T-helper 2 cell treated with Interferon-gamma antibody and Interleukin-4, amounts not matched to agents 5 μg/mL and 100 μg/mL, for 36 hours (primary cell): ENCODE measurements around the gene PTPRG.

ENCODE experiments used
- DNase-seq: peaks from one replicate; pipeline ENCODE4 v3.0.0; 2021; ENCODE audit warnings: low spot score
- H3K27ac Mint-ChIP-seq: one replicate; pipeline ENCODE4 v1.8.0; 2021; ENCODE audit warnings: mild to moderate bottlenecking, mixed read lengths
- H3K27me3 Mint-ChIP-seq: one replicate; pipeline ENCODE4 v1.8.0; 2021; ENCODE audit warnings: low read depth, mixed read lengths
- H3K36me3 Mint-ChIP-seq: one replicate; pipeline ENCODE4 v1.8.0; 2021; ENCODE audit warnings: low read depth, mixed read lengths
- H3K4me1 Mint-ChIP-seq: one replicate; pipeline ENCODE4 v1.8.0; 2021; ENCODE audit warnings: low read depth, mixed read lengths
- H3K4me3 Mint-ChIP-seq: one replicate; pipeline ENCODE4 v1.8.0; 2022; ENCODE audit warnings: mild to moderate bottlenecking, moderate library complexity, mixed read lengths
- H3K9me3 Mint-ChIP-seq: one replicate; pipeline ENCODE4 v1.8.0; 2021; ENCODE audit warnings: mixed read lengths

Gene PTPRG

GRCh38 chr3:61793056-61793455 is 231.7 kb downstream of the PTPRG start:
- Mint-ChIP-seq H3K27me3 (peaks cover 1% of the 10 kb centered on the region), H3K9me3 (no peaks in the 10 kb centered on the region), H3K36me3 (no peaks in the 10 kb centered on the region), H3K4me1 (no peaks in the 10 kb centered on the region), H3K4me3 (no peak overlapping the region), H3K27ac (no peak overlapping the region)
- no peak for DNase-seq

GRCh38 chr3:61793521-61793920 is 232.2 kb downstream of the PTPRG start:
- Mint-ChIP-seq H3K4me3 (no peak overlapping the region), H3K36me3 (no peaks in the 10 kb centered on the region), H3K27me3 (peaks cover 1% of the 10 kb centered on the region), H3K9me3 (no peaks in the 10 kb centered on the region), H3K27ac (no peak overlapping the region), H3K4me1 (no peaks in the 10 kb centered on the region)
- DNase-seq: no peak

GRCh38 chr3:61794341-61794740 is 233.0 kb downstream of the PTPRG start:
- Mint-ChIP-seq H3K9me3 (no peaks in the 10 kb centered on the region), H3K27ac (no peak overlapping the region), H3K4me1 (no peaks in the 10 kb centered on the region)

GRCh38 chr3:61794961-61795360 is 233.6 kb downstream of the PTPRG start:
- DNase-seq: no peak
- Mint-ChIP-seq H3K36me3 (no peaks in the 10 kb centered on the region), H3K4me1 (no peaks in the 10 kb centered on the region), H3K4me3 (no peak overlapping the region), H3K9me3 (no peaks in the 10 kb centered on the region), H3K27ac (no peak overlapping the region), H3K27me3 (no peaks in the 10 kb centered on the region)

More at GRCh38 chr3:61794341-61794740, 233.0 kb downstream of the PTPRG start:
- no peak overlapping the region for H3K4me3 Mint-ChIP-seq
- H3K27me3 Mint-ChIP-seq: peaks cover 1% of the 10 kb centered on the region
- H3K36me3 Mint-ChIP-seq: no peaks in the 10 kb centered on the region
- DNase-seq: no peak

GRCh38 chr3:61796088-61796680 is 234.8 kb downstream of the PTPRG start:
- no peak overlapping the region for H3K27ac Mint-ChIP-seq
- H3K9me3 Mint-ChIP-seq: no peaks in the 10 kb centered on the region
- no peaks in the 10 kb centered on the region for H3K36me3 Mint-ChIP-seq
- no peaks in the 10 kb centered on the region for H3K4me1 Mint-ChIP-seq
- no peak for DNase-seq
- no peak overlapping the region for H3K4me3 Mint-ChIP-seq
- H3K27me3 Mint-ChIP-seq: no peaks in the 10 kb centered on the region

GRCh38 chr3:61796911-61797310 is 235.5 kb downstream of the PTPRG start:
- Mint-ChIP-seq H3K27me3 (no peaks in the 10 kb centered on the region), H3K36me3 (no peaks in the 10 kb centered on the region), H3K9me3 (no peaks in the 10 kb centered on the region), H3K4me1 (no peaks in the 10 kb centered on the region), H3K4me3 (no peak overlapping the region), H3K27ac (no peak overlapping the region)
- DNase-seq: no peak

- H3K36me3 Mint-ChIP-seq: no peaks in the 10 kb centered on the region
- H3K4me3 Mint-ChIP-seq: no peak overlapping the region
- no peak for DNase-seq
- no peaks in the 10 kb centered on the region for H3K9me3 Mint-ChIP-seq
- H3K4me1 Mint-ChIP-seq: peaks cover 2% of the 10 kb centered on the region
- no peak overlapping the region for H3K27ac Mint-ChIP-seq
- H3K27me3 Mint-ChIP-seq: no peaks in the 10 kb centered on the region
Measured at GRCh38 chr3:61802772-61803171, 241.4 kb downstream of the PTPRG start.

- Mint-ChIP-seq H3K9me3 (no peaks in the 10 kb centered on the region), H3K4me3 (no peak overlapping the region), H3K27ac (no peak overlapping the region), H3K36me3 (no peaks in the 10 kb centered on the region), H3K4me1 (peaks cover 2% of the 10 kb centered on the region), H3K27me3 (no peaks in the 10 kb centered on the region)
- DNase-seq: no peak
Measured at GRCh38 chr3:61803983-61804382, 242.6 kb downstream of the PTPRG start.

GRCh38 chr3:61804782-61805181 is 243.4 kb downstream of the PTPRG start:
- no peak overlapping the region for H3K27ac Mint-ChIP-seq
- H3K36me3 Mint-ChIP-seq: no peaks in the 10 kb centered on the region
- no peaks in the 10 kb centered on the region for H3K27me3 Mint-ChIP-seq
- no peak for DNase-seq
- no peak overlapping the region for H3K4me3 Mint-ChIP-seq
- H3K4me1 Mint-ChIP-seq: peaks cover 2% of the 10 kb centered on the region
- H3K9me3 Mint-ChIP-seq: no peaks in the 10 kb centered on the region

- Mint-ChIP-seq H3K4me3 (no peak overlapping the region), H3K36me3 (no peaks in the 10 kb centered on the region), H3K4me1 (peaks cover 2% of the 10 kb centered on the region), H3K9me3 (no peaks in the 10 kb centered on the region), H3K27me3 (no peaks in the 10 kb centered on the region), H3K27ac (no peak overlapping the region)
- no peak for DNase-seq
Measured at GRCh38 chr3:61805510-61806080, 244.2 kb downstream of the PTPRG start.

GRCh38 chr3:61806810-61807209 is 245.4 kb downstream of the PTPRG start:
- no peak overlapping the region for H3K27ac Mint-ChIP-seq
- no peak overlapping the region for H3K4me3 Mint-ChIP-seq
- H3K9me3 Mint-ChIP-seq: no peaks in the 10 kb centered on the region
- H3K4me1 Mint-ChIP-seq: peaks cover 2% of the 10 kb centered on the region
- no peaks in the 10 kb centered on the region for H3K27me3 Mint-ChIP-seq
- DNase-seq: no peak
- H3K36me3 Mint-ChIP-seq: no peaks in the 10 kb centered on the region

- no peaks in the 10 kb centered on the region for H3K9me3 Mint-ChIP-seq
- H3K4me1 Mint-ChIP-seq: peaks cover 2% of the 10 kb centered on the region
- DNase-seq: no peak
- no peak overlapping the region for H3K27ac Mint-ChIP-seq
- no peak overlapping the region for H3K4me3 Mint-ChIP-seq
- no peaks in the 10 kb centered on the region for H3K27me3 Mint-ChIP-seq
- no peaks in the 10 kb centered on the region for H3K36me3 Mint-ChIP-seq
Measured at GRCh38 chr3:61807865-61808276, 246.5 kb downstream of the PTPRG start.

- H3K27ac Mint-ChIP-seq: no peak overlapping the region
- no peaks in the 10 kb centered on the region for H3K36me3 Mint-ChIP-seq
- no peak for DNase-seq
- H3K9me3 Mint-ChIP-seq: no peaks in the 10 kb centered on the region
- no peak overlapping the region for H3K4me3 Mint-ChIP-seq
- H3K27me3 Mint-ChIP-seq: no peaks in the 10 kb centered on the region
- peaks cover 2% of the 10 kb centered on the region for H3K4me1 Mint-ChIP-seq
Measured at GRCh38 chr3:61808526-61808925, 247.2 kb downstream of the PTPRG start.

GRCh38 chr3:61808999-61809398 is 247.6 kb downstream of the PTPRG start:
- peaks cover 2% of the 10 kb centered on the region for H3K4me1 Mint-ChIP-seq
- no peaks in the 10 kb centered on the region for H3K27me3 Mint-ChIP-seq
- no peaks in the 10 kb centered on the region for H3K36me3 Mint-ChIP-seq
- DNase-seq: no peak
- H3K4me3 Mint-ChIP-seq: no peak overlapping the region
- no peaks in the 10 kb centered on the region for H3K9me3 Mint-ChIP-seq
- H3K27ac Mint-ChIP-seq: no peak overlapping the region

GRCh38 chr3:61809879-61810278 is 248.5 kb downstream of the PTPRG start:
- Mint-ChIP-seq H3K4me1 (no peaks in the 10 kb centered on the region), H3K27me3 (no peaks in the 10 kb centered on the region), H3K36me3 (no peaks in the 10 kb centered on the region), H3K4me3 (no peak overlapping the region), H3K27ac (no peak overlapping the region), H3K9me3 (no peaks in the 10 kb centered on the region)
- DNase-seq: no peak
